Dedifferentiated amniotic fluid mesenchymal stem cell (primary cell): ENCODE data around the gene GEN1.

ENCODE experiments used
- DNase-seq: peaks from one replicate; pipeline ENCODE4 v3.0.0-alpha.2; 2016; ENCODE audit errors: extremely low spot score

Gene GEN1

GRCh38 chr2:17752892-17753802, 791 bp upstream of the GEN1 start:
- peak; percentile 29 for DNase-seq

DNA sequence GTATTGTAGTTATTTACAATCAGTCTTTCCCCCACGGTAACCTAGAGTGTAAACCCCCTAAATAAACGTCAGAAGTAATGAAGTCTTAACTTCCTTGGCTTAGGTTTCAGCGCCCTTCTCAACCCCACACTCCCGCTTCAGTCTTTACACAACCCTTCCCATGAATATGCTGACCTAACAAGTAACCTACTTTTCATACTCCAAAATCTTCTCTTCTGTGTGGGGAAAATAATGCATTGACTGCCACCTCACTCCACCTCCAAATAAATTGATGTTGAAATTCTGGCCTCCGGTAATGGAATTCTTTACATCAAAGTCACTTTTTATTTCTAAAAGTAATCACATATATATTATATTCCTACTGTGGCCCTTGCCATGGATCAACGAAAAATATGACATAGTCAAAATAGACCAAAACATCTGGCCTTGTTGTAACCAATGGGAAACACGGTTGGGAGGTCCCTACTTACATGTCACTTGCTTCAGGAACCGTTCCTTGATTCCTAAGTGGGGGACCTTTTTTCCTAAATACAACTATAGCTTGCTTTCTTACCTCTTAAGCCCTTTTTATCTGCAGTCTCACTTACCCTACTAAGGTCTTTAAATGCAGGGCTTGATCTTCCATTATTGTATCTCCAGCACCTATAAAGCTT, 961 bp downstream of the GEN1 start:
- DNase-seq = no peak

DNA sequence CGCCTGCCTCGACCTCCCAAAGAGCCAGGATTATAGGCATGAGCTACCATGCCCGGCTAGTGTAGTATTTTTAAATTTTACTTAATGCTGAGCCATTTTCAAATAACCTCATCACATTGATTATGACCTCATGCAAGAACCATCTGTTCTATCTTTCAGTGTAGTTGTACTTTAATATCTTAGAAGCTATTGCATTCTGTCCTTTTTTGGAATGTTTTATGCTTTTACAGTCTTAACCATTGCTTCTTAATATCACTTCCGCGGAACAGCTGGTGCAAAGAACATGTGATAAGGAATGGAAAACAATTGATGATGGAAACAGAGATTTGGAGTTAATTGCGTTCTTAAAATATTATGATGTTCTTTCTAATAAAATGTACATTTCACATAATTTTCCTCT, 2.7 kb downstream of the GEN1 start:
- no peak for DNase-seq

DNA sequence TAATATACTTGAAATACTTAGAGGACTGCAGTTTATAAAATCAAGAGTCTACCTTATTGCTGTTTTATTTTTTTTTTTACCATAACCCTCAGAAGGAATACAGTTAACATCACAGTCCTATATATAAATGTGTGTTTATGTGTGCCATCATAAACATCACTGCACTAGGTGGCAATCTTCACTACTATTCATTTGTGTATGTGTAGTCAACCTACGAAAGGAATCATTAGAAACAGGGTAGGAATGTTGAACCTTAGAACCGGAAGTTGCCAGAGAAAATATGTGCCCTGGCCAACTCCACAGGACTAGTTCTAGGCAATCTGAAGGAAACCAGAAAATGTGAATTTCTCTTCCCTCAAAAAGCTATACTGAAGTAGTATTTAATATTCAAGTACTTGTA, 3.4 kb downstream of the GEN1 start:
- DNase-seq = no peak

DNA sequence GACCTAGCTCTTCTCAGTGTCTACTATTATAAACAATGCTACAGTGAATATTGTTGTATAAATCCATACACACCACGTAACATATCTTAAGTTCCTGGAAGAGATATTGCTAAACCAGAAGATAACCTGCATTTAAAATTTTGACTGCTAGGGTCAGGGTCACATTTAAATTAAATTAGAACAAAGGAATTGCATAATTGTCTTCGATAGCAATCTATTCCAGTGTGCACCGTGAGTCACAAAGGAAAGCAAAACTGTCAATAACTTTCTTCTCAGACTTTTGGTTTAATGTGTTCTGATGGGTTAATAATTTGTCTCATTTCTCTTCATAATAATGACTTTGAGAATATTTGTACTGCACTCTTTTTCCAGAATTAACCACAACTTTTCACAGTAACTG, 4.2 kb downstream of the GEN1 start:
- DNase-seq = no peak

- DNase-seq = no peak
Measured at GRCh38 chr2:17759805-17760204, 5.9 kb downstream of the GEN1 start.

GRCh38 chr2:17762451-17762850, 8.5 kb downstream of the GEN1 start:
- DNase-seq = no peak

DNA sequence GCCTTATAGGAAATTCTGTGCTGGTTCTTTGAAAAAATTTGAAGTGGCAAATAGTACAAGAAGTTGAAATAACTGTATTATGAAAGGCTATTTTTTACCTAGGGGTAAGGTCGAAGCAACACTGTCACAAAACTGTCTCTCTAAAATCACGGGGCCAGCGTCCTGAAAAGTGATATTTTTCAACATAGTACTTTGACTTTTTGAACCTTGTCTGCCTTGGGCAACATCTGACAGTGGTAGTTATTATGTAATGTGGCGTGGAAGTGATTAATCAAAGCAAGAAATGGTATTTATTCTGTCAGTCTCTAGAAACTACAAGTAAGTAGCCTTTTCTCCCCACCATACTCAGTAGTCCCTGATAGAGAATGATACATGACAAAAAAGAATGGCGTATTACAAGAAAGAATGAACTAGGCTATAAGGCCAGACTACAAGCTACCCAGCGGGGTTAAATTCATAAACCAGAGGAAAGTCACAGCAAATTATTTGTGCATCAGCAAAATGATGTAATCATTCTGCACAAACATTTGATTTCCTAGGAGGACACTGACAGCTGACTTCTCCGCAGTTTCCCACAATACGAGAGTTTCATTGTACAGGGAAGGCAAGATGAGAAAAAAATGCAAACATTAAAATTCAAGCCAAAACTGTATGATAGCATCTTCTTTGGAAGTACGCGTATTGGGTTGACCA, 9.8 kb downstream of the GEN1 start:
- DNase-seq = no peak

DNA sequence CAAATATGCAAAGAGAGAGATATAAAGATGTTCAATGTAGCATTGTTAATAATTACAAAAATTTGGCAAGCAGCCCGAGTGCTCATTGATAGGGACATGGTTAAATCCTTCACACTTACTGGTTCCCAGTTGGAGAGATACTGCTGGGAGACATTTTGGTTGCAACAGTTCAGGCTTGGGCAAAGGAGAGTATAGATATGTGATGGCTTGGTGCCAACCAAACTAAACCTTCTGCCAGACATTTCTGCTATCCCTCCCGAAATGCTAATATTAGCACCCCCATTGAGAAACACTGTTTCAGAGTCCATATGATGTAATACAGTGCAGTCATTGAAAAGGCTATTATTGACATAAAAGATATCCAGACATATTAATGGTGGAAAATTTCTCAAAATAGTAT, 11.5 kb downstream of the GEN1 start:
- DNase-seq = no peak

- DNase-seq = no peak
Measured at GRCh38 chr2:17768894-17769293, 15.0 kb downstream of the GEN1 start.

GRCh38 chr2:17771956-17772355, 18.0 kb downstream of the GEN1 start:
- DNase-seq = no peak

DNA sequence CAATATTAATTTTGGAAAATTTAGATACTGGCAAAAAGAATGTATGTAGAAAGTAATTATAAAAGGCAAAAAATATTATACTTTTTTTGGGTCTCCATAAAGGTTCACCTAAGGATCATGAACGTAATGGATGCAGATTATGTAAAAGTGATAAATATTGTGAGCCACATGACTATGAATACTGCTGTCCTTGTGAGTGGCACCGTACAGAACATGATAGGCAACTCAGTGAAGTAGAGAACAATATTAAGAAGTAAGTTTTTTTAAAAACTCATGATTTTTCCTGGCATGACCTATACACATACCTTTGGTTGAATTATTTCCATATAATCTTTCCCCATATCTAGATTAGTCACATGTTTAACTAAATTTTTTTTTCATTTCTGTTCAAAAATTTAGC, 18.6 kb downstream of the GEN1 start:
- DNase-seq = no peak

- DNase-seq = peak; percentile 28
Measured at GRCh38 chr2:17780546-17780945, 26.6 kb downstream of the GEN1 start.

DNA sequence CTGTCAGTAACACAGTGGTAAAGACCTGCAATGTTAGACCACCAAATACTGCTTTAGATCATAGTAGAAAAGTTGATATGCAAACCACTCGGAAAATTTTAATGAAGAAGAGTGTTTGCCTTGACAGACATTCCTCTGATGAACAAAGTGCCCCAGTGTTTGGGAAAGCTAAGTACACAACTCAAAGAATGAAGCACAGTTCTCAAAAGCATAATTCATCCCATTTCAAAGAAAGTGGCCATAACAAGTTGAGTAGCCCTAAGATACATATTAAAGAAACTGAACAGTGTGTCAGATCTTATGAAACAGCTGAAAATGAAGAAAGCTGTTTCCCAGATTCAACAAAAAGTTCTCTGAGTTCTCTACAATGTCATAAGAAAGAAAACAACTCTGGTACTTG, 27.5 kb downstream of the GEN1 start:
- DNase-seq = no peak

- no peak for DNase-seq
Measured at GRCh38 chr2:17786727-17787126, 32.8 kb downstream of the GEN1 start.

DNA sequence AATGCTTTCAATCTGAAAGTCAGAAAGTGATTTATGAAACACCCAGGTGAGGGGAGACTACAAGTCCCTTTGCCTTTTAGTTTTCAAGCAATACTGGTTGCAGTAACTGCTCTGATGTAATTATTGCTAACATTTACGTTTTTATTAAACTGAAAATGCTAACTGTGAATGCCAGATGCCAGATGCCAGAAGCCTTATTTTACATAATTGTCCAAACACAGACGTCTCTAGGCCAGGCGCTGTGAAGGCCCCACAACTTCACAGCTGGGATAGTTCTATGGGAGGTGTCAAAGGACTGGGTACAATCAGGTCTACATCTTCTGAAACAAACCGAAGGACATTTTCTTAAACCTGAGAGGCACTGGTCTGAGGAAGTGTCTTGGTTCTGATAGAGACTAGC, 34.8 kb downstream of the GEN1 start:
- no peak for DNase-seq

GRCh38 chr2:17790536-17790935, 36.6 kb downstream of the GEN1 start:
- DNase-seq = no peak

DNA sequence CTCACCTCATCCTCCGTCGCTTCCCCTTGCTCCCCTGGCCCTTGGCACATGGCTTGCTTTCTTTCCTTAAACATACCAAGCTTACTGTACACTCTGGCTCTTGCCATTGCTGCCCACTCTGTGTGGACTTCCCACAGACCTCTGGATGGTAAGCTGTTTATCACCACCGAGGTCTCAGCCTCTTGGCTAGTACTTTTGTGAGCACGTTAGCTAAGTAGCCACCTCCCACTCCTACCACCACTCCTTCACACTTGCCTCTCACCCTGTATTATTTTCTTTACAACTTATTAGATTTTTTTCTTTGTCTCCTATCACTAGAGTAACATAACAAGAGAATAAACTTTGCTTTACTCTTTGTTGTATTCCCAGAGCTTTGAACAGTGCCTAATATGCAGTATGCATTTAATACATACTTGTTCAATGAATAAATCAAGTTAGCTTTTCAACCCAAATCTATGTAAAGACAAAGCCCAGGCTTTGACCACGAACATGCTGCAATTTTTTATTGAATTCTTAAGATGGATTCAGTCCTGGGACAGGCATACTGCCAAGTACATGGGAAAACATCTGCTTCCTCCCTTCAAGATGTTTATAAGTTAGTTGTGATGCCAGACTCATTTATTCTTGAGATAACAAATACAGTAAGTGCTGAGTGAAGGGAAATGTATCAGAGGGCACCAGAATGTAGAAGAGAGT, 37.3 kb downstream of the GEN1 start:
- peak; percentile 65 for DNase-seq

GRCh38 chr2:17791817-17792130, 37.8 kb downstream of the GEN1 start:
- DNase-seq = no peak

- DNase-seq = no peak
Measured at GRCh38 chr2:17792515-17792914, 38.6 kb downstream of the GEN1 start.

- DNase-seq = no peak
Measured at GRCh38 chr2:17793296-17793695, 39.4 kb downstream of the GEN1 start.

DNA sequence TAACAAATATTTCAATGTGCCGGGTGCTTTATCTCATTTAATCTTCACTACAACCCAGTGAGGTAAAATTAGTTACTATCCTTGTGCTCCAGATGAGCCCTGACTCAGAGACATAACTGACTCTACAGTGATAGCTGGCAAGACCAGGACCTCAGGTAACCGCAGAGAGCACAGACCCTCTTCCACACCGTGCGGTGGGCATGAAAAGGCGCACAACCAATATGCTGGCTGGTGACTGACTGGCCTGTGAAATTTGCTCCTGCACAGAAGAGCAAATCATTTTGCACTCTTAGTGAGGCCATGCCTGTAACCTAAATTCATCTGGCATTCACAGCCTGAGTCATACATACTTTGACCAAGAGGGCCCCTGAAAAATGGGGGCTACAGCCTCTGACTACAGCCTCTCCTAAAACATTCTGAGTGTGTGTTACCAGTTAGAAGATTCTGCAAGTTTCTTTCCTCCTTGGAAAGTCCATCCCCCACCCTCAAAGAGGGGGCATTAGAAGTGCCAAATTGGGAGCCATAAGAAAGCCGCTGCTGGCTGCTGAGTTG, 39.9 kb downstream of the GEN1 start:
- no peak for DNase-seq
